Mucosa of descending colon (tissue), 3 donors: ENCODE results near the gene NRN1L. TPM values are rescaled to one million over a fixed set of nuclear protein-coding genes. Genes with fewer than 3 reads are reported as not detected.

ENCODE experiments used
- ATAC-seq: fragments of 200-7000 bp; cut with Tn5 transposase; one replicate; pipeline ENCODE4 v1.9.1; 2020; ENCODE audit warnings: mild to moderate bottlenecking, moderate library complexity
- DNase-seq, 3 donors: peaks; one replicate each; pipeline ENCODE4 v3.0.0-alpha.2; 2020
- H3K36me3 ChIP-seq: fragments of 200-600 bp; one replicate; pipeline ENCODE4 v1.8.0; 2021; ENCODE audit warnings: low read depth, mild to moderate bottlenecking
- H3K4me1 ChIP-seq: fragments of 200-600 bp; one replicate; pipeline ENCODE4 v1.8.0; 2021; ENCODE audit warnings: low read depth, mild to moderate bottlenecking
- H3K4me3 ChIP-seq: fragments of 200-600 bp; one replicate; pipeline ENCODE4 v1.8.0; 2021; ENCODE audit warnings: mild to moderate bottlenecking
- H3K9me3 ChIP-seq: fragments of 200-600 bp; one replicate; pipeline ENCODE4 v1.8.0; 2021; ENCODE audit warnings: mild to moderate bottlenecking
- CTCF ChIP-seq: fragments of 200-600 bp; IDR thresholded peaks from one replicate; pipeline ENCODE4 v1.8.0; 2022; ENCODE audit warnings: antibody characterized with exemption, mild to moderate bottlenecking
- intact Hi-C, 2 donors: fragments of 100-400 bp; cut with DNase I in 1 of 2; cut with micrococcal nuclease in 1 of 2; formaldehyde crosslinking; loops; one replicate each; pipeline versions ENCODE4 v1.11.0 to v1.11.1; 2022; cut with DNase I, micrococcal nuclease
- total RNA-seq, 3 donors: library from RNA; stranded (reverse); fragmentation: NEBNext Ultra II Directional in 2 of 3; extraction: Animal tissue kit (Norgen Biotek cat#: 25700) in 2 of 3; gene quantifications; one replicate each; pipeline versions ENCODE4 v1.2.1 to v1.2.4, GENCODE V29; 2021 to 2023
- donor health status: DM: no; HTN: no; CAD: no; lungs with moderate emphysema.
- donor health status: DM: no; HTN: no; CAD: no.
- donor health status: DM: no; HTN: yes; CAD: no.

NRN1L gene
- total RNA-seq, 3 donors from 2014 or later: 0.49 to 0.99 TPM; not detected in 1

- Histone ChIP-seq H3K4me3 (no peak overlapping the region), H3K36me3 (no peaks in the 10 kb centered on the region), H3K9me3 (no peaks in the 10 kb centered on the region), H3K4me1 (peaks cover 9% of the 10 kb centered on the region)
- TF ChIP-seq CTCF: no peak
- no peak for DNase-seq
- ATAC-seq: no peak
- intact Hi-C loops: no loop called here
Measured at GRCh38 chr16:67871256-67871655, 13.4 kb upstream of the NRN1L start.

GRCh38 chr16:67872131-67872630 is 12.5 kb upstream of the NRN1L start:
- Histone ChIP-seq H3K36me3 (peaks cover 4% of the 10 kb centered on the region), H3K4me1 (peaks cover 9% of the 10 kb centered on the region), H3K9me3 (no peaks in the 10 kb centered on the region), H3K4me3 (no peak overlapping the region)
- no peak for DNase-seq
- intact Hi-C loops: no loop called here
- no peak for TF ChIP-seq CTCF
- ATAC-seq: no peak

GRCh38 chr16:67872631-67873434 is 11.9 kb upstream of the NRN1L start, which contains the start of gene EDC4:
TSS of gene EDC4 (plus strand) at chr16:67873052. CDS start at chr16:67873262, 210 bp downstream.
- Histone ChIP-seq H3K4me1 (peaks cover 9% of the 10 kb centered on the region), H3K4me3 (peak within 1 kb of the TSS; percentile 97), H3K36me3 (peaks cover 11% of the 10 kb centered on the region), H3K9me3 (no peaks in the 10 kb centered on the region)
- intact Hi-C loops: no loop called here
- no peak for TF ChIP-seq CTCF
- DNase-seq: peak; percentile 85 to 93 (median 91)
- ATAC-seq: peak; percentile 95

GRCh38 chr16:67873435-67874370 is 11.0 kb upstream of the NRN1L start:
- ATAC-seq (peak; percentile 49), DNase-seq (no peak)
- TF ChIP-seq CTCF: no peak
- peaks cover 16% of the 10 kb centered on the region for H3K36me3 ChIP-seq
- H3K9me3 ChIP-seq: no peaks in the 10 kb centered on the region
- intact Hi-C loops: no loop called here
- H3K4me1 ChIP-seq: peaks cover 9% of the 10 kb centered on the region
- peak overlapping the region; percentile 97 for H3K4me3 ChIP-seq

- intact Hi-C loops: no loop called here
- Histone ChIP-seq H3K4me3 (no peak overlapping the region), H3K36me3 (peaks cover 23% of the 10 kb centered on the region)
Measured at GRCh38 chr16:67874372-67874771, 10.3 kb upstream of the NRN1L start.

More at GRCh38 chr16:67874372-67874771, 10.3 kb upstream of the NRN1L start:
- DNase-seq: no peak
- no peaks in the 10 kb centered on the region for H3K9me3 ChIP-seq
- peaks cover 9% of the 10 kb centered on the region for H3K4me1 ChIP-seq
- no peak for TF ChIP-seq CTCF
- ATAC-seq: no peak
